ENCODE results near the gene PARP16.

The PARP16 gene

GRCh38 chr15:65248511-65249255 lies 38.0 kb downstream of the PARP16 start:
- TF ChIP-seq GATA2 (IDR thresholded peaks at IDR 0.05; ENCODE audit: low read depth, low read length) (no peak), GATA3 (IDR thresholded peaks at IDR 0.05; ENCODE audit: low read depth, low read length) (no peak)

DNA sequence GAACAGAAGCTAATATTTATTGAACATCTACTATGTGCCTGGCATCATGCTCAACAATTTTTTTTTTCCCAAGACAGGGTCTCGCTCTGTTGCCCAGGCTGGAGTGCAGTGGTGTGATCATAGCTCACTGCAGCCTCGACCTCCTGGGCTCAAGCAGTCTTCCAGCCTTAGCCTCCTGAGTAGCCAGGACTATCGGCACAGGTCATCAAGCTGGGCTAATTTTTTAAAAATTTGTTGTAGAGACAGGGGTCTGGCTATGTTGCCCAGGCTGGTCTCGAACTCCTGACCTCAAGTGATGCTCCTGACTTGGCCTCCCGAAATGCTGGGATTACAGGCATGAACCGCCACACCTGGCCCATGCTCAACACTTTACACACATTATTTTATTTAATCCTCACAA lies 39.7 kb downstream of the PARP16 start:
- TF ChIP-seq GATA2 (IDR thresholded peaks at IDR 0.05; ENCODE audit: low read depth, low read length) (no peak), GATA3 (IDR thresholded peaks at IDR 0.05; ENCODE audit: low read depth, low read length) (no peak)

GRCh38 chr15:65246026-65246714 lies 40.5 kb downstream of the PARP16 start:
- TF ChIP-seq GATA3 (IDR thresholded peaks at IDR 0.05; ENCODE audit: low read depth, low read length), result no peak
- TF ChIP-seq GATA2 (IDR thresholded peaks at IDR 0.05; ENCODE audit: low read depth, low read length), result no peak

DNA sequence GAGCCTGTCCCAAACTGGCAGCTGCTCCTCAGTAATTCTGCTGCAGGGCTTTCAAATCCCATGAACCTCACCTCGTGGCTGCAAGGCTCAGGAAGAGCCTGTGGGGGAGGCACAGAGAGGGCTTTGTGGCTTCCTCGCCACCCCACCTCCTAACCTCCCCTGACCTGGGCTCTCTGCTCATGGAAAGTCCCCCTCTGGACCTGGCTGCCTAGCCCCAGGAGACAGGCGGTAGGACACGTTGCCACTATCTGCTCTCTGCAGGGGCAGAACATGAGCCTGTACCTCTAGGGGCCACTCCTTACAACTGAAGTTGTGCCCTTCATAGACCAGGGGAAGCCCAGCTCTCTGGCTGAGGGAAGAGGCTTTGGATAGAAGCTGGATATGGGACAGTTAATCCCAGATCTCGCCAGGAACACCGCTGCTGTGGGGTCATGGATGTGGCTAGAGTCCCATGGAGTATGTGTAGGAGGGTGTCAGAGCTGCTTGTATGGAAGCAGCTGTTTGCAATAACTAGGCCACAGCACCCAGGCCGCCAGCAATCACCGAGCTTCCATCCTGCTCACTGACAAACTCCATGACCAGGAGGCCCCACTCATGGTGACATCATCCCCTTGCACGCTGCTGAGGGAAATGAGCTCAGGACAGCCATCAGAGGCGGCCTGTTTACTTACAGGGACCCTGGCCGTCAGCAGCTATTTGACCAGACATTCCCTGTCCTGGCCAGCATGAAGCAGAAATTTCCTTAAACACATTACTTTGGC lies 41.4 kb downstream of the PARP16 start:
- TF ChIP-seq GATA3 (IDR thresholded peaks at IDR 0.05; ENCODE audit: low read depth, low read length) (no peak), GATA2 (IDR thresholded peaks at IDR 0.05; ENCODE audit: low read depth, low read length) (no peak)

DNA sequence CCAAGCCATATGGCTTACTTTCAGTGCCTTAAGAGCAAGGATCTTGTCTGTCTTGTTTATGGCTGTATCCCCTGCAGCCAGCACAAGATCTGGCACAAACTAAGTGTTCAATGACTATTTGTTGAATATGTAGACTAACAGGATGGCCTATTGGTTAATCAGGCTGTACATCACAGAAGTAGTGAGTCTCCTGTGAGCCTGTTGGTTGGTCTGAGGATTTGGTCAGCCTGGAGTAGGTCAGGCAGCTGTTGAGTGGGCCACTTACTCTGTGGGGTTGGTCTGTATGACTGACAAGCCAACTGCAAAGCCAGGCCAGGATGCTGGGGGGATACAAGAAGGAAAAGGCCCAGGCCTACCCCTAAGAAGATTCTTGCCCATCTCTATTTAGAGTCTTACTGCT lies 42.0 kb downstream of the PARP16 start:
- TF ChIP-seq GATA3 (IDR thresholded peaks at IDR 0.05; ENCODE audit: low read depth, low read length) (no peak), GATA2 (IDR thresholded peaks at IDR 0.05; ENCODE audit: low read depth, low read length) (no peak)

DNA sequence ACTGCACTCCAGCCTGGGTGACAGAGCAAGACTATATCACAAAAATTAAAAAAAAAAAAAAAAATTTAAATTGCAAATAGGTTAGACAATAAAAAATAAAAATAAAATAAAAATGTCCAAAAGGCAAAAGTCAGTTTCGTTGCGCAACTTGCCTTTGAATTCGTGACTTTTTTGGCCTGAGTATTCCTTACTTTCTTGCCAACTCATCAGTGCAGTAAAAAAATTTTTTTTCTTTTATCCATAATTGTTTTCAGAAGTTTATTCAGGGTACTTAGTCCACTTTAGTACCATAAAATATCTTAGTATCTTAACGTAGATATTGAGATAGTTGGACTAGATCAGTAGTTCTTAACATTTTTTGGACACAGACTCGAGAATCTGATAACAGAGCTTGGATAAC lies 53.0 kb downstream of the PARP16 start:
- TF ChIP-seq GATA3 (IDR thresholded peaks at IDR 0.05; ENCODE audit: low read depth, low read length) (no peak), GATA2 (IDR thresholded peaks at IDR 0.05; ENCODE audit: low read depth, low read length) (no peak)

DNA sequence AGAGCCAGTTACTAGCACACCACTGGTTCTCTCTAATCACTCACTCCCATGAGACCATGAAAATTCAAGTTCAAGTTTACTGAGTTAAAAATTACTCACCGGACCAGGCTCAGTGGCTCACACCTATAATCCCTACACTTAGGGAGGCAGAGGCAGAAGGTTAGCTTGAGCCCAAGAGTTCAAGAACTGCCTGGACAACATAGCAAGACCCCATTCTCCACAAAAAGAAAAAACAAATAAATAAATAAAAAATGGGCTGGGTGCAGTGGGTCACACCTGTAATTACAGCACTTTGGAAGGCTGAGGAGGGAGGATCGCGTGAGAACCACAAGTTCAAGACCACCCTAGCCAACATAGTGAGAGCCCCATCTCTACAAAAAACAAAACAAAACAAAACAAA lies 54.2 kb downstream of the PARP16 start:
- TF ChIP-seq GATA2 (IDR thresholded peaks at IDR 0.05; ENCODE audit: low read depth, low read length), result no peak
- TF ChIP-seq GATA3 (IDR thresholded peaks at IDR 0.05; ENCODE audit: low read depth, low read length), result no peak

GRCh38 chr15:65231306-65231705 lies 55.4 kb downstream of the PARP16 start:
- TF ChIP-seq GATA3 (IDR thresholded peaks at IDR 0.05; ENCODE audit: low read depth, low read length) (no peak), GATA2 (IDR thresholded peaks at IDR 0.05; ENCODE audit: low read depth, low read length) (no peak)

DNA sequence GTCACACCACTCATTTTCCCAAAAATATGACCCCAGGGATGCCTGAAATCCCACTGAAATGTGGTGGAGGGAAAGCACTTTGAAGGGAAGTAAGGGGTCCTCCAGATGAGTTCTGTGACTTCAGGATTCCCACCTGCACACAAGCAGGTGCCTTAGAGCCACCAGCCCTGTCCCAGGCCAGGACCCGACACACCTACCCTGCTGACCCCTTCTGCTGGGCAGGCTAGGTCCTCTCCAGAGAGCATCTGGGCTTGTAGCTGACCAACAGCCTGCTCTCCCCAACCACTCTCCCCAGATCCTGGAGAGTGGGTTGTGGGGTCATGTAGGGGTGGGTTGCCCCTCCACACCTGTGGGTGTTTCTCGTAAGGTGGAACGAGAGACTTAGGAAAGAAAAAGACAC lies 60.5 kb downstream of the PARP16 start:
- no peak for TF ChIP-seq GATA3 (IDR thresholded peaks at IDR 0.05; ENCODE audit: low read depth, low read length)
- no peak for TF ChIP-seq GATA2 (IDR thresholded peaks at IDR 0.05; ENCODE audit: low read depth, low read length)

- TF ChIP-seq GATA3 (IDR thresholded peaks at IDR 0.05; ENCODE audit: low read depth, low read length) (no peak), GATA2 (IDR thresholded peaks at IDR 0.05; ENCODE audit: low read depth, low read length) (no peak)
These were observed 62.7 kb downstream of the PARP16 start for GRCh38 chr15:65223996-65224395.

DNA sequence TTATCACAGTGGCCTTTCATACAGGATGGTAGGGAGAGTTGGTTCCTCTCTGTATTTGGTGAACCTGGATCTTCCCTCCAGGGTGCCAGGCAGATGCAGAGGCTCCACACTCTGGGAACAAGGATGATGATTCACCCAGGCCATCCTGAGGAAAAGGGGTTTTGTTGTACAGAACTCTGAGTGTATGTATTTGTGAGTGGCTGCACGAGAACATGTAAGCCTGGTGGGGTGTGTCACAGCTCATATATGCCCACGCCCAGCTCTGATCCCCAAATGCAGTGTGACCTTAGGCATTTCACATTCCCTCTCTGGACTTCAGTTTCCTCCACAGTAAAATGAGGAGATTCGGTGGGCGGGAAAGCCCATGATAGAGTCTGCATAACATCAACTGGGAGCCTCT lies 63.8 kb downstream of the PARP16 start:
- no peak for TF ChIP-seq GATA3 (IDR thresholded peaks at IDR 0.05; ENCODE audit: low read depth, low read length)
- no peak for TF ChIP-seq GATA2 (IDR thresholded peaks at IDR 0.05; ENCODE audit: low read depth, low read length)

DNA sequence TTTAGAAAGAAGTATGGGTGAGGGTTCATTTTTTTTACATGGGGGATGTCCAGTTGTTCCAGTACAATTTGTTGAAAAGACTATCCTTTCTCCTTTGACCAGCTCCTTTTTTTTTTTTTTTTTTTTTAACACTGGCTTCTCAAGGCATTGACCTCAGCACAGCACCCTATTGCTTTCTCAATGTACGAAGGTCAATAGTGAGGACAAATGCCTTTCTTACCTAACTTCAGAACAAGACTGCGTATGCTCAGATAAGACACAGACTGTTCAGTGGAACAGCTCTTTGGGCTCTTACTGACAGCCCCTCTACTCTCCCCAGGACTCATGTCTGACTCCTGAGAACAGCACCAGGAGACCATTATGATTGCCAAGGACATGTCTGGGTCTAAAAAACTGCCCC lies 65.0 kb downstream of the PARP16 start:
- no peak for TF ChIP-seq GATA2 (IDR thresholded peaks at IDR 0.05; ENCODE audit: low read depth, low read length)
- TF ChIP-seq GATA3 (IDR thresholded peaks at IDR 0.05; ENCODE audit: low read depth, low read length), result no peak

- TF ChIP-seq GATA3 (IDR thresholded peaks at IDR 0.05; ENCODE audit: low read depth, low read length), result no peak
- no peak for TF ChIP-seq GATA2 (IDR thresholded peaks at IDR 0.05; ENCODE audit: low read depth, low read length)
These were observed 67.5 kb downstream of the PARP16 start for GRCh38 chr15:65219137-65219536.
